Measurements from ENCODE around the gene SLC16A2. TPM values are rescaled to one million over a fixed set of nuclear protein-coding genes. Genes with fewer than 3 reads are reported as not detected.

SLC16A2 gene
- polyA plus RNA-seq, 6 donors from 2014 or later, result 0.15 TPM; not detected in 5

DNA sequence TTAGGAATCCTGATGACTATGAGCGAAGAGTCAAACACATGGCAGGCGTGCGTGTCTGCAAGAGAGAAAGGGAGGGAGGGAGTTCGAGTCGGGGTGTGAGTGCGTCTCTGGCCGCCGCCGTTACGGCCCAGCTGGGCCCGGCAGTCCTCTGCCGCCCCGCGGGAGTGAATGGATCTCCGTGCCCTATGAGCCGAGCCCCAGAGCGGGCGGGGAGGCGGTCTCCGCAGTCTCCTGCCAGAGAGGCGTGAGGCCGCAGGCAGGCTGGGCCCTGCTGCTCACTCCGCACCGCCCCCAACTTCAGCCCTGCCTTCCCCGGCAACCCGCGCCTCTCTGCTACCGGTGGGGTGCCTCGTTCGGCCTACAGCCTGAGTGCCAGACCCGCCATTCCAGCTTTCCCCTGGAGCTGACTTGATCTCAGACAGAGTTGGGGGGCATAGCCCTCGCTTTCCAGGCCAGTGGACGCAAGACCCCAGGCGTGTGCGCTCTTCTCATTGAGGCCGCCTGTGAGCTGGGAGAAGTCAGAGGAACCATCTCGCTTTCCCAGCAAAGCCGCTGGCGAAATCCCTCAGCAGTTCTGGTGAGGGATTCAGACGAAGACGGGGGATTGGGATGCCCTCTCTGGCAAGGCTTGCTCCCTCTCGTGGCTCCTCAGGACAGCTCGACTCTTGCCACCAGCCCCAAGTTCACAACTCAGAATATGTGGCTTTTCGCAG lies 1.4 kb downstream of the SLC16A2 start:
- peaks cover 0 to 7% of the 10 kb centered on the region in 2 donors for H3K36me3 Mint-ChIP-seq
- peak overlapping the region; percentile 75 to 91 (median 85) for H3K4me3 Mint-ChIP-seq
- H3K27ac Mint-ChIP-seq, result peak overlapping the region in 1 of 6 donors; percentile 74
- ATAC-seq (ENCODE audit: low read depth in 2 of 2) (peak; percentile 21 to 27), DNase-seq (no peak)
- H3K27me3 Mint-ChIP-seq, result peaks cover 14 to 39% (median 27%) of the 10 kb centered on the region in 3 donors
- H3K4me1 Mint-ChIP-seq, result peaks cover 13 to 19% (median 16%) of the 10 kb centered on the region in 3 donors
- peaks cover 0 to 6% (median 0%) of the 10 kb centered on the region in 7 donors for H3K9me3 Mint-ChIP-seq

DNA sequence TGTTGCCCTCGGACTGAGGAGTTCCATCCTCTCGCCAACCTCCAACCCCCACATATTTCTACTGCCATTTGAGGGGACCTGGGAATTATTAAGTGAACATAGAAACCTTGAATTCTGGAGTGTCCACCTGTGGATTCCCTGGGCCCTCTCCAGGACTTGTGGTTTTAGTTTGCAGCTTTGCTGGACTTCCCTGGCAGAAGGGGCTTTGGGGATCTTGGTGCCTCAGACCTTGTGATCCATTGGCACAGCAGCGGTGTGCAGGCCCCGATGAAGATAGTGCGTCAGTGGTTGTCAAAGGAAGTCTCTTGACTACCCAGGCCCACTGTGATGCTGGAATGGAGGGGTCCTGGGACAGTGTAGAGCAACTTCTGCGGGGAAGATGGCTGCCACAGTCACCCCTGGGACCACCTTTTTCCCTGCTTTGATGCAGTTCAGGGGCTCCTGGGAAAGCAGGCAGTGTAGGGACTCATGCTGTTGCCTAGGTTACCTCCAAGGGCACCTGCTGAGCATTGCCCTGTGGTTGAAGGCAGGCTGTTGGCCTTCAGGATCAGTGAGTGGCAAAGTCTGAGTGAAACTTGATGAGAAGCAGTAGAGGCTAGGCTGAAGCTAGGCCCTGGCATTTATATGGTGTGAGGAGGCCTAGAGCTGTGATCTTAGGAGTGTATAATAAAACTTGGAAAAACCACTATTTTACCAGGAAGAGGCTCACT lies 2.2 kb downstream of the SLC16A2 start:
- peak overlapping the region in 4 of 8 donors; percentile 65 to 91 (median 82) for H3K4me3 Mint-ChIP-seq
- peaks cover 14 to 41% (median 32%) of the 10 kb centered on the region in 3 donors for H3K27me3 Mint-ChIP-seq
- H3K27ac Mint-ChIP-seq, result no peak overlapping the region
- H3K9me3 Mint-ChIP-seq, result peaks cover 0 to 6% (median 0%) of the 10 kb centered on the region in 7 donors
- ATAC-seq (ENCODE audit: low read depth in 2 of 2) (no peak), DNase-seq (no peak)
- peaks cover 0 to 7% of the 10 kb centered on the region in 2 donors for H3K36me3 Mint-ChIP-seq
- H3K4me1 Mint-ChIP-seq, result peaks cover 13 to 19% (median 16%) of the 10 kb centered on the region in 3 donors

DNA sequence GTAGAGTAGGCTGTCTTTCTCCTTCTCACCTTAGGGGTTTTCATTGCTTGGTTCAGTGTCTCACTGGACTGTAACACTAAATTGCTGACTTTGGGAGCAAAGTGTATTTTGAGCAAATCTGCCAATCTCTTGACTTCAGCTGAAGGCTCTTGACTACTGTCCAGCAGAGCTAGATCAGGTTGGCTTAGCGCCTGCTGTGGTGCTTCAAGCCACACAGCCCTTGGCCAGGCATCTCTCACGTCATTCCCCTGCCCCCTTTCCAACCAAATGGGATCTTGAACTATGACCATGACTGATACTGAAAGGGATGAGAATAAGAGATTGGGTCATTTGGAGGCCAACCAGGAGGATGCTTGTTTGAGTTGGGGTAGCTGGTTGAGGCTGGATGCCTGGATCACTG lies 4.8 kb downstream of the SLC16A2 start:
- Mint-ChIP-seq H3K4me3 (no peak overlapping the region), H3K27ac (no peak overlapping the region), H3K9me3 (peaks cover 0 to 5% (median 0%) of the 10 kb centered on the region in 7 donors), H3K36me3 (peaks cover 0 to 3% of the 10 kb centered on the region in 2 donors), H3K27me3 (peaks cover 5 to 24% (median 22%) of the 10 kb centered on the region in 3 donors), H3K4me1 (peaks cover 5 to 8% (median 6%) of the 10 kb centered on the region in 3 donors)
- ATAC-seq (ENCODE audit: low read depth in 2 of 2) (no peak), DNase-seq (no peak)

DNA sequence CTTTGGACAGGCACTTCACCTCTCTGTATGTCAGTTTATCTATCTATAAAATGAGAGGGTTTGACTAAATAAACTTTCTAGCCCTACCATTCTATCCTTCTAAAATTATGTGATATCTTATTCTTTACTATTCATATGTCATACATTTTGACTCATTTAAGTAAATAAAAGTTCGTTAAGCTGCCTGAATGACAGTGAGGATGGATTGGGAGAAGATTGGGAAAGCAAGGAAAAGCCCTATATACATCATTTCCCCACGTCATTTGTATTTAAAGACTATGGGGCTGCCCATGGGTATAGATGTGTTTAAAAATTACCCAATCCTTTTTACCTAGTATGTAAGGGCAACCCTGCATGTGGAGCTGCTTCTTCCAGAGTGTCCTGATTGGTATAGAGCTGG lies 5.3 kb downstream of the SLC16A2 start:
- Mint-ChIP-seq H3K27ac (no peak overlapping the region), H3K4me3 (no peak overlapping the region), H3K27me3 (peaks cover 5 to 19% (median 19%) of the 10 kb centered on the region in 3 donors), H3K9me3 (peaks cover 0 to 4% (median 0%) of the 10 kb centered on the region in 7 donors), H3K4me1 (peaks cover 3 to 5% (median 4%) of the 10 kb centered on the region in 3 donors), H3K36me3 (no peaks in the 10 kb centered on the region)
- ATAC-seq (ENCODE audit: low read depth in 2 of 2) (no peak), DNase-seq (no peak)

DNA sequence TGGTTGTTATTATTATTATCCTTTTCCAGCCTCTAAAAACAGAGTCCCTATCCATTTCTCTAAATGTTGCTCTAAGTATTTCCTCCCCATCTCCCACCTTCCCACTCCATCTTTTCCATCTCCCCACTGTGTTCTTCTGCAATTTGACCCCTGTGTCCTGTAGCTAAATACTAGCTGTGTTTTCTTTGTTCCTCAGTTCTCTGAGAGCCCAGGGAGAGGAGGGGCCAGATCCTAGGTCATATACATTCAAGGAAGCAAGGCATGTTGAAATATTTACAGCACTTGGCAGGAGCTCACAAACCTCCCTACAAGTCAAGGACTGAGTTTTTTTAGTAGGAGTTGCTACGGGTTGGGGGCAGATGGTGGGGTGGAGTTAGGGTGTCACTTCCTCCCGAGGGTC lies 10.5 kb downstream of the SLC16A2 start:
- DNase-seq (no peak), ATAC-seq (ENCODE audit: low read depth in 2 of 2) (no peak)
- H3K4me1 Mint-ChIP-seq, result no peaks in the 10 kb centered on the region
- H3K27ac Mint-ChIP-seq, result no peak overlapping the region
- peaks cover 0 to 13% (median 5%) of the 10 kb centered on the region in 3 donors for H3K27me3 Mint-ChIP-seq
- H3K36me3 Mint-ChIP-seq, result no peaks in the 10 kb centered on the region
- H3K4me3 Mint-ChIP-seq, result no peak overlapping the region
- no peaks in the 10 kb centered on the region for H3K9me3 Mint-ChIP-seq

DNA sequence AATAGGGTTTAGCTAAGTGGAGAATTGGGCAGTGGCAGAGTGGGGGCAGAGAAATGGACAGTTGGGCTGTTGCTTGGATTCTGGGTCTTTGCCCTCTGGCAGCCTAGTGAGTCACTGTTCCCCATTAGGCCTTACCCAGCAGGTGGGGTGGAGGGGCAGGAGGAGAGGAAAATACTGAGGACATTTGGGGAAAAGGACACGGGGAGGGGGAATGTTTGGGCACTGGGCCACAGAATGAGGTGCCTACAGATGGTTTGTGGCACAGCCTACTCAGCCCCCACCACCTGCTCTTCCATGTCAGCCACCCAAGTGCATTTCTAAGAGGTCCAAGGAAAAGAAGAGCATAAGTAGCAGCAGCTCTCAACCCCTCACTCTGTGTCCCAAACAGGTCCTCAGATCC lies 13.0 kb downstream of the SLC16A2 start:
- H3K27me3 Mint-ChIP-seq, result peaks cover 0 to 8% (median 0%) of the 10 kb centered on the region in 3 donors
- no peak overlapping the region for H3K4me3 Mint-ChIP-seq
- no peak overlapping the region for H3K27ac Mint-ChIP-seq
- H3K36me3 Mint-ChIP-seq, result no peaks in the 10 kb centered on the region
- no peak for ATAC-seq (ENCODE audit: low read depth in 2 of 2)
- H3K9me3 Mint-ChIP-seq, result no peaks in the 10 kb centered on the region
- no peak for DNase-seq
- H3K4me1 Mint-ChIP-seq, result no peaks in the 10 kb centered on the region

DNA sequence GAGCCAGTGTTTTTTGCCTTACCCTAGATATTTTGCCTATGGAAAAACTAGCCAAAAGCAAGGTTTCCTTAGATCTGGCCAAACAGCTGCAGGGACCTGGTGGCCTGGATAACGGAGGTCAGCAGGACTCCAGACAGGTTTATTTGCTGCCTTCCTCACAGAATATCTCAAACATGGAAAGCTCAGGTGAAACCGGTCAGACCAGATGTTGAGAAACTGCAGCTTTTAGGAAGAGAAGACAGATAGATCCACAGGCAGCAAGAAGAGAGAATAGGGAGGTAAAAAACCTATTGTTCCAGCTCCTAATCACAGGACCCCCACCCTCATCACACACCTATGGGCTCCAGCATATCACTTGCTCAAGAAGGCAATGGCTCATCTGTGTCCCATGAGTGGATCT lies 16.2 kb downstream of the SLC16A2 start:
- H3K36me3 Mint-ChIP-seq, result no peaks in the 10 kb centered on the region
- ATAC-seq (ENCODE audit: low read depth in 2 of 2) (no peak), DNase-seq (no peak)
- no peak overlapping the region for H3K27ac Mint-ChIP-seq
- peaks cover 0 to 23% (median 0%) of the 10 kb centered on the region in 3 donors for H3K27me3 Mint-ChIP-seq
- H3K4me3 Mint-ChIP-seq, result no peak overlapping the region
- no peaks in the 10 kb centered on the region for H3K4me1 Mint-ChIP-seq
- no peaks in the 10 kb centered on the region for H3K9me3 Mint-ChIP-seq

DNA sequence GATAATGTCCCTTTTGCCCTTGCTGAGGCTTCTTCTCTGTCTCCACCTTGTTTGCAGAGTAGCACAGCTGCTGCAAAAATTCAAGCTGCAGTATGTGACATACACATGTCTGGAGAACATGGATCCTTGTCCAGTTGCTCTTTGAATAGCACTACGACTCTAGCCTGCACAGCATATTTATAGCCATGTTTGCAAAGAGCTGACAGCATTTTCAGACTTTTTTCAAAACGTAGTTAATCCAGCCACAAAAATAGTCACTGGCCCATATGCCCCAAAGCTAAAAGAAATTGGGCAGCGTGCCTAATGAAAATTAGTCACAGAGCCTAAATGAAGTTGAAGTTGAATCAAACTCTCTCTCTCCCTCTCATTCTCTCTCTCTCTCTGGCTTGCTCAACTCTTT lies 17.5 kb downstream of the SLC16A2 start:
- Mint-ChIP-seq H3K27ac (no peak overlapping the region), H3K4me1 (no peaks in the 10 kb centered on the region), H3K27me3 (peaks cover 0 to 23% (median 0%) of the 10 kb centered on the region in 3 donors), H3K9me3 (no peaks in the 10 kb centered on the region), H3K4me3 (no peak overlapping the region), H3K36me3 (no peaks in the 10 kb centered on the region)
- no peak for DNase-seq
- ATAC-seq (ENCODE audit: low read depth in 2 of 2), result no peak

DNA sequence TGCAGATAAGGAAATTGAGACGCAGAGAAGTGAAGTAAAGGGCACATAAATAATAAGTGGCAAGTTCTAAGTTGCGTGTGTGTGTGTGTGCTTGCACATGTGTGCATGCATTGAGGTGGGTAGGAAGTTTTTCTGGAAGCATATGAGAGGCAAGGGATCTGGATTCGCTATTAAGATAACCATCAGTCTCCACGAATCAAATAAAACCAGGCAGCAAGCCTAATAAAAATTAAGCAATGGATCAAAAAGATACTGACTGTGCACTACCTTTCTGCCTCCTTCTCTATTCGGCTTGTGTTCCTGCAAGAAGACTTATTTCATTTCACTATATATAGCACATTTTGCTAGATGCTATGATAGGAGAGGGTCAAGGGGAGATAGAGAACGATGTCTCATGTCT lies 23.8 kb downstream of the SLC16A2 start:
- Mint-ChIP-seq H3K9me3 (no peaks in the 10 kb centered on the region), H3K4me1 (peaks cover 0 to 4% (median 0%) of the 10 kb centered on the region in 3 donors), H3K27me3 (peaks cover 0 to 7% (median 0%) of the 10 kb centered on the region in 3 donors), H3K4me3 (no peak overlapping the region), H3K27ac (no peak overlapping the region), H3K36me3 (no peaks in the 10 kb centered on the region)
- DNase-seq (no peak), ATAC-seq (ENCODE audit: low read depth in 2 of 2) (no peak)

DNA sequence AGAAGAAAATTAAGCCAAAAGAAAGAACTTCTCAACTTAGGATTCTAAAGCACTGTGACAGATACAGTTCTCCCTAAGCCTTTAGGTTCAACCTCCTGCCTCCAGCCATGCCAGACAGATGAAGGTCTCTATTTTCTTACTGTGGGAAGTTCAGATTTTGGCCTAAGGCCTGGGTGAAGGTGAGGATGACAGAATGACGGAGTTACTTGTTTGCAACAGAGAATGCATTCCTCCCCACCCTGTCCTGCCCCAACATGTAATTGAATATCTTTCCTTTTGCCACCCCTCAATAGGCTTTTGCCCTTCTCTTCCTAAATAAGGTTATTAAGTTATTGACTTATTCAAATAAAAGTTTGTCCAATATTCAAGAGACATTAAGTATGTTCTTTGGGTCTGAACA lies 25.6 kb downstream of the SLC16A2 start:
- DNase-seq, result no peak
- Mint-ChIP-seq H3K27ac (peak overlapping the region in 1 of 6 donors; percentile 58), H3K27me3 (no peaks in the 10 kb centered on the region), H3K36me3 (no peaks in the 10 kb centered on the region), H3K9me3 (no peaks in the 10 kb centered on the region), H3K4me3 (no peak overlapping the region), H3K4me1 (peaks cover 0 to 4% (median 0%) of the 10 kb centered on the region in 3 donors)
- ATAC-seq (ENCODE audit: low read depth in 2 of 2), result no peak

DNA sequence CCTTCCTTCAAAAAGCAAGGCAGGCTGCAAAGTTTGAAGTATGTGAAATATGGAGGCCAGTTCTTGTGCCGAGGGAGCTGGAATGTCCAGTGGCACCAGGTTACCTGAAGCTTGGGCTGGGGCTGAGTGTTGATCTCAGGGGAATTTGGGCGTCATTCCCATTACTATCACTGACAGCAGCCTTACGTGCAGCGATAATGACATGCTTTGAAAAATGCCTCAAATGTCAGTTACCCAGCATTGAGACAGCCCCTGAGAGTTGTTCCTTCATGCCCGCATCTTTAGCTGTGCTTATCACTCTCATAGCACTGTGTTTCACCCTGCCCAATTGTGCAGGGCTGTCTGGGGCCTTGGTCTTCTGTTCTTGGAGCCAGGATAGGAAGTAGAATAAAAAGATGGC lies 27.4 kb downstream of the SLC16A2 start:
- ATAC-seq (ENCODE audit: low read depth in 2 of 2), result no peak
- H3K27me3 Mint-ChIP-seq, result no peaks in the 10 kb centered on the region
- H3K36me3 Mint-ChIP-seq, result no peaks in the 10 kb centered on the region
- H3K4me3 Mint-ChIP-seq, result no peak overlapping the region
- peaks cover 0 to 4% (median 0%) of the 10 kb centered on the region in 3 donors for H3K4me1 Mint-ChIP-seq
- DNase-seq, result no peak
- no peak overlapping the region for H3K27ac Mint-ChIP-seq
- H3K9me3 Mint-ChIP-seq, result no peaks in the 10 kb centered on the region

DNA sequence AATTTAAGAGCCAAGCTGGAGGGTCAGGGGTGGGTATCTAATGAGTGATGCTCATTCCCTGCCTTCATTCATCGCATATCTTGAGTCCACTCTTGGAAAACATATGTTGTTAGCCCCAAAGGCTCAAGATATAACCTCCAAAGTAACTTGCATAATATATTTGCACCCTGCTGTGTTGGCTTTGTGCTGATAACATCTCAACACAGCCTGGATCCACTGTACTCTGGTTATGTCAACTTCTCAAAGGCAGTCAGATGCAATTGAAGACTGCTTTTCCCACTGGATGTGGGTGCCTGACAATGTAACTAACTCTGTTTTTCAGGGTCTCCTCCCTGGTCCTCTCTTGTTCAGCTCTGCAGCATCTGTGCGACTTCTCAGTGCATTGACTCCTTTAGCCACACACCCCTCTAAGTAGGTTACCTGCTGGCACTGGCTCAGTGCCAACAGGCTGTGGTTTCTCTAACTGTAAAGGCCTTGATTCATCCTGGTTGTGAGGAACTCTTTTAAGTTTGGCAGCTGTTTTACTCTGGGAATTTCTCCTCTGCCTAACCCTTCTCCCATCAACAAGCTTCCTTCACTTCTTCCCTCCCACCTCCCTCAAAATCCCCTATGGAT lies 28.1 kb downstream of the SLC16A2 start:
- ATAC-seq (ENCODE audit: low read depth in 2 of 2) (no peak), DNase-seq (no peak)
- Mint-ChIP-seq H3K9me3 (no peaks in the 10 kb centered on the region), H3K4me1 (peaks cover 0 to 4% (median 0%) of the 10 kb centered on the region in 3 donors), H3K27me3 (no peaks in the 10 kb centered on the region), H3K4me3 (no peak overlapping the region), H3K36me3 (no peaks in the 10 kb centered on the region), H3K27ac (no peak overlapping the region)

DNA sequence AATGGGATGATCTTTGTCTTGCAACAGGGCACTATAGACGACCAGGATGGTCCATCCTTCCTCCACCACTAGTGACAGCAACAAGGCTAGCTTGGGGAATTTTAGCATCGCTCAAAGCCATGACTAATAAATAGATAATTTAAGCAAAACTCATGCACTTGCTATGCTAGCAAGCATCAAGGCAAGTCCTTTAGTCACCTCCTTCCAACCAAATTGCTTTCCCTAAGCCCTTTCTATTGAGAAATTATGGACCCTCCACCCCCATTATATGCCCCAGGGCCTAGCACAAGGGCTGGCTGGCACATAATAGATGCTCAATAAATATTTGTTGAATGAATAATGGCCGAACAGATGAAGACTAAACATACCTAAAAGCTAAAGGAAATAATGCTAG lies 28.6 kb downstream of the SLC16A2 start:
- Mint-ChIP-seq H3K36me3 (no peaks in the 10 kb centered on the region), H3K4me3 (no peak overlapping the region), H3K27ac (no peak overlapping the region), H3K9me3 (no peaks in the 10 kb centered on the region), H3K27me3 (no peaks in the 10 kb centered on the region), H3K4me1 (peaks cover 0 to under 1% (median 0%) of the 10 kb centered on the region in 3 donors)
- no peak for ATAC-seq (ENCODE audit: low read depth in 2 of 2)
- DNase-seq, result no peak
